ENCODE results near the gene FHOD3.

GRCh38 chr18:36702401-36703013 lies 405.0 kb downstream of the FHOD3 start:
- TF ChIP-seq SP1 (IDR thresholded peaks at IDR 0.05) (no peak), RAD21 (IDR thresholded peaks at IDR 0.05) (no peak), FOXA1 (IDR thresholded peaks at IDR 0.05) (no peak), GABPA (IDR thresholded peaks at IDR 0.05 in 1 of 2, conservative IDR thresholded peaks at IDR 0.05 in 1 of 2) (no peak), REST (IDR thresholded peaks at IDR 0.05) (no peak), CTCF (IDR thresholded peaks at IDR 0.05; ENCODE audit: low read depth, low read length, missing input control) (no peak), YY1 (IDR thresholded peaks at IDR 0.05) (no peak), EGR1 (IDR thresholded peaks at IDR 0.05; ENCODE audit: low read depth in 2 of 2) (no peak), JUND (IDR thresholded peaks at IDR 0.05) (no peak), ATF3 (IDR thresholded peaks at IDR 0.05) (no peak), MAX (IDR thresholded peaks at IDR 0.05) (no peak)
